ENCODE data around the gene SOX18. TPM values are rescaled to one million over a fixed set of nuclear protein-coding genes. Genes with fewer than 3 reads are reported as not detected.
A peak's percentile ranks its signal among the peaks of the same experiment; 100 is the strongest.

The SOX18 gene
- total RNA-seq, 1 donor from 2014 or later = 0.05 TPM

DNA sequence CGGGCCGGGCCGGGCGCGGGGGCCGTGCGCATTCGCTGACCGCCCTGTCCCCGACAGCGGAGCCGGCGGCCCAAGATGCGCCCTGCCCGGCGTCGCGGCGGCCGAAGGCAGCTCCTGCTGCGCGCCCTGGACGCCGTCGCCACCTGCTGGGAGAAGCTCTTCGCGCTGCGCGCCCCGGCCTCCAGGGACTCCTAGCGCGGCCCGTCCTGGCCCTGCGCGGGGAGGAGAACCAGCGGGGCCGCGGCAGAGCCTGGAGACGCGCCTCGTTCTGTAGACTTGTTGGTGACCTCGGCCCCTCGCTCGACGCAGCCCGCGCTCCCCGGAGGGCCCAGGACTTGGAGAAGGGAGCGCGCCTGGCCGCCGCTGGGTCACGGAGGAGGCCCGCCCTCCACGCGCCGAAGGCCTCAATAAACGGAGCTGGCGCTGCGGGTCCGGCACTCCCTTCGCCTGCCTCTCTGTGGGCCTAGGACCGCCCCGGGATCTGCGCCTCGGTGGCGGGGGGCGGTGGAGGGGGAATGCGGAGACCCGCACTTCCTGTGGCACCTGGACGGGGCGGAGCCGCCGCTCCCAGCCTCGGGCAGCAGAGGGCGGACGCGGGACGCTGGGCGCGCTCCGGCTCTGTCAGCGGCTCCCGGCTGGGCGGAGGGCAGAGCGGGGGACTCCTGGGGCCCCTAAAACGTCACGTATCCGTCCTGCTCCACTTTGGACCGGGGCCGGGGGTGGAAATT lies 10.7 kb downstream of the SOX18 start:
- DNase-seq (ENCODE audit: low read depth) = peak; percentile 23

DNA sequence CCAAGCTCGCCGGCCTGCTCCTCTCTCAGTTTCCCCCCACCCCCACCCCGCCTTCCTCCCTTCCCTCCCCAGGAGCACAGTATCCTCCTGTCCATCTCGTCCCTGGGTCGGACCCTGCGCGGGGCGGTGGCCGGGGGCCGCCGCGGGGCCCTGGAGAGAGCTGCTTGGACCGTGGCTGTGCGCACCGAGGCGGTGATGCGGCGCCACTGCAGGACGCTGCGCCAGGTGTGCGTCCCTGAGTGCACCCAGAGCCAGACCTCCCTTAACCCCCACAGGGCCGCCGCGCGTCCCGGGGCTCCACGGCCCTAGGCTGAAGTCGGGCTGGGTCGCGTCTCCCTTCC lies 11.2 kb downstream of the SOX18 start:
- no peak for DNase-seq (ENCODE audit: low read depth)

DNA sequence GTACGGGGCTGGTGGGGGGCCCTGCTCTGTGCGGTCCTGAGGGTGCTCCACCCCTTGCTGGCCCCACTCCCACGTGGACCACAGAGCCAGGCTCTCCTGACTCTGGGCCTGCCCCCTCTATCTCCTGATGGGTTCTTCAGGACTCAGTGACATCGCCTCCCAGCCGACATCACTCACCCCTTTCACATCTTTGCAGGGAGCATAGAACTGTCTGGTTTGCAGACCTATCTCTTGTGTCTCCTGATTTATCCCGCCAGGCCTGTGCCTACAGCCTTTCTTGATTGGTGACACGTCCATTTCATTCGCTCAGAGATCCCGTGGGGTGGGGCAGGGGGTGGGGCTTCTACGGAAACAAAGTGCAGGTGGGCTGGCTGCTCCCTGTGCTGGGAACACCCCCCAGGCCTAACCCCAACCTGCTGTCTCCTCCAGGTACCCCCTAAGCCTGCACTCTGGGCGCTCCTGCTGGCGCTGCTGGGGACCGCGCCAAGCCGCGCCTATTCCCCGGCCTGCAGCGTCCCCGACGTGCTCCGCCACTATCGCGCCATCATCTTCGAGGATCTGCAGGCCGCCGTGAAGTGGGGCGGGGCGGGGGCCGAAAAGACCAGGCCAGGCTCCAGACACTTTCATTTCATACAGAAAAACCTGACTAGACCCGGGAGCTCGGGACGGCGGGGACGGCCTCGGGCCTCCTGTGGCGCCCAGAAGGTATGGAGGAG lies 11.8 kb downstream of the SOX18 start:
- DNase-seq (ENCODE audit: low read depth) = no peak

DNA sequence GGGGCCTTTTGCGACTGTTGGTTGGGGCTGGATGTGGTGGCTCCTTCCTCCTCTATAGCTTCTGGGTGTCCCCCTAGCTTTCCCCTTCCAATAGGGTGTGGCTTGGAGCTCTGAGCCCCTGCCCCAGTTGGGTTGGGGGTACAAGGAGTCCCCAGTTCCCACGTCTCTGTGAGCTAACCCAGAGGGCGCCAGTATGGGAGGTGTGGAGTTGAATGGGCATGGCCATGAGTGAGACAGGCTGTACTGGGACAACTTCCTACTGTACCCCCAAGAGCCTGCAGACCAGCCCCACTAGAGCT lies 12.3 kb downstream of the SOX18 start:
- DNase-seq (ENCODE audit: low read depth) = no peak

DNA sequence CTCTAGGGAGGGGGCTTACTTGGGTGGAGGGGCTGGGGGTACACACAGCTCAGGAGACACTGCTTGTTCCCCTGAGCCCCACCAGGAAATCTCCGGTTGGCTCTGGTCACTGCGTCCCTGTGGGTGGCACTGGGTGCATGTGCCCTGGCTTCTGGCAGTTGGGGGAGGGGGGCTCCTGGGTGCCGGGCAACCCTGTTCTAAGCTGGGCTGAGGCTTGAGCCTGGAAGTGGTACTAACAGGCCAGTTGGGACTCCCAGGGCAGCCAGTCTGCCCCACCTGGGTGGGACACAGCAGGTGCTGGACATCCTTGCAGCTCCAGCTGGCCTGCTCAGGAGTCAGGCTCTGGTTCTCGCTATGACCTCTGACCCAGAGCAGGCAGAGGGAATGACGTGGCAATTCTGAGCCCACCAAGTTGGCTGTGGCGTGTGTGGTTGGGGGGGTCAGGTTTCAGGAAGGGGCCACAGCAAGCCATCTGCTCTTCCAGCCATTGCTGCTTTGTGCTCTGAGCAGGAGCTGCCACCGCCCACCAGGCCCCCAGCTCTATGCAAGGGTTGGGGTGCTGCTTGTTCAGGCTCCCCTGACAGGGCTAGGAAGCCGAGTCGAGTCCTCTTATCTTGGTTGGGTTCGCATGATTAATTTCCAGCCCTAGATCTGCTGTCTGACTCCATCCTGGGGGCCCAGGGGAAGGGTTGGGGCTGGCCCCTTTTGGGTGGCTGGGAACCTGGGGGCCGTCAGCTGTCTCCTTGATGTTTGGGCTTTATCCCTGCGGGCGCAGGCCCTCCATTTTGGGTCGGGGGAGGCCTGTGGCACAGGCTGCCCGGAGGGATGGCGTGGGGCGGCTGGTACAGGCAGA lies 12.9 kb downstream of the SOX18 start:
- no peak for DNase-seq (ENCODE audit: low read depth)

DNA sequence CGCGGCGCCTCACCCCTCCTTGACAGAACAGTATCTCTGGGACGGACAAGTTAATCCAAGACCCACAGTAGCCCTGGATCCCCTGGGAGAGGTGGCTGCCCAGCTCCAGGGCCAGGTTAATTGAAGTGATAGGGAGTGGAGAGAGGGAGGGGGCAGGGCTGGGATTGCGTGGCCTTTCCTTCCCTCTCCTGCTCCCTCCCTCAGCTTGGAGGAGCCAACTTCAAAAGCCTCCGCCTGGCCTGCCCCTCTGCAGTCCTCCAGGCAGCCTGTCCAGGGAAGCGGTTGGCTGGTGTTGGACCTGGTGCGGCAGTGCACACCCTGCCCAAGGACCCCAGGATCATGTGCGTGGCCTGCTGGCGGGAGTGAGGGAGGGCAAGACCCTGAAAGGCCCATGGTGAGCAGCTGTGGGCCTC lies 13.5 kb downstream of the SOX18 start, which contains the start of gene C20orf204:
Gene C20orf204, plus strand, starts transcription at position 250 of the 413 bp plus-strand sequence. Its CDS starts 142 bp downstream, at position 392.
- no peak for DNase-seq (ENCODE audit: low read depth)

DNA sequence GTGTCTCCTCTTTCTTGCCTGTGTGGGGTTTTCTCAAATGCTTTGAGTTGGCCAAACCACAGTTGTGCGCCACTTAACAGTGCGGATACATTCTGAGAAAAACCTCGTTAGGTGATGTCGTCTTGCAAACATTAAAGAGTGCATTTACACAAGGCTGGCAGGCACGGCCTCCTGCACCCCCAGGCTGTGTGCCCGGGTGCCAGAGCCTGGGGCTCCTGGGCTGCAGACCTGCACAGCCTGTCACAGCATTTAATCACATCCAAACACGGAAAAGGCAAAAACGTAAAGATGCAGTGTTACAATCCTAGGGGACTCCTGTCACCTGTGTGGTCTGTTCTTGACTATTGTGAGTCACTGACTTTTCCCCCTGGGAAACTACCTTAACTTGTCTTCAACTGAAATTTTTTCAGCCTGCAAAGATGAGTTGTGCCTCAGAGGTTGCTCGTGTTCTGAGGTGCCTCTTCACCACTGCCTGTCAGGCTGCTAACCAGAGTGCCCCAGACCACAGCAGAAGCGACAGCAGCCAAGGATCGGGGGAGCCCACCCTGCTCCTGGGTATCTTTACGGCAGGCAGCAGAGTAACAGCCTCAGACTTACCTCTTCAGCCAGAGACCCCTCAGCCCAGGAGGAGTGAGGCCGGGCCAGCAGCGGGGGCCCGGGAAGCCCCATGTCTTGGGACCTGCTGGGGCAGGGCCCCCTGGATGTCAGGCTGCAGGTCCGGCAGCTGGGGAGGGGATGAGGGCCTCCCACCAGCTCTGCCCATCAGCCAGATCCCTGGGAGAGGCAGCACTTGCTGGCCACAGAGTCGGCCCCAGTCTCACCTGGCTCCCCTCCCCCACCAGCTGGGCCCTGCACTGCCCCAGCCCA lies 14.1 kb downstream of the SOX18 start:
- no peak for DNase-seq (ENCODE audit: low read depth)

DNA sequence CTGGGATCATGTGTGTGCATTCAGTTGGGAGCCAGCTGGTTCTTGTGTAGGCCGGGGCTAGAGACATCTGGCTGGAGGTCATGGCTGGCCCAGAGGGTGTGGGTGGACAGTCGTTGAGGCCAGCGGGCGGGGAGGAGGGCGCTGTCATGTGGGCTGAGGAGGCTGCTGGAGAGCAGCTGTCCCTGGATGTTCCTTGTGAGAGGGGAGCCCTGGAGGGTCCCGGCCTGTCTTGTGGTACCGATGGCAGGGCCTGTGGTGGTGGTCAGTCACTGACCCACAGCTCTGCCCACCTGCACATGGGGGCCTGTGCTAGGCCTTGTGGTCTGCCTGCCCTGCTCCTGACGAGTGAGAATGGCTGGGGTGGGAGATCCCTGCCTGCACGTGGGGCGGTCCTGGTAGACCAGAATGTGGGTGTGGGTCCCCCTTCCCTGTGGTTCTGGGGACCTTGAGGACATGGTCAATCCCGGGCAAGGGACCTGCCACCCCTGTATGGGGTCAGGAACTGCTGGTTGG lies 15.4 kb downstream of the SOX18 start:
- no peak for DNase-seq (ENCODE audit: low read depth)

DNA sequence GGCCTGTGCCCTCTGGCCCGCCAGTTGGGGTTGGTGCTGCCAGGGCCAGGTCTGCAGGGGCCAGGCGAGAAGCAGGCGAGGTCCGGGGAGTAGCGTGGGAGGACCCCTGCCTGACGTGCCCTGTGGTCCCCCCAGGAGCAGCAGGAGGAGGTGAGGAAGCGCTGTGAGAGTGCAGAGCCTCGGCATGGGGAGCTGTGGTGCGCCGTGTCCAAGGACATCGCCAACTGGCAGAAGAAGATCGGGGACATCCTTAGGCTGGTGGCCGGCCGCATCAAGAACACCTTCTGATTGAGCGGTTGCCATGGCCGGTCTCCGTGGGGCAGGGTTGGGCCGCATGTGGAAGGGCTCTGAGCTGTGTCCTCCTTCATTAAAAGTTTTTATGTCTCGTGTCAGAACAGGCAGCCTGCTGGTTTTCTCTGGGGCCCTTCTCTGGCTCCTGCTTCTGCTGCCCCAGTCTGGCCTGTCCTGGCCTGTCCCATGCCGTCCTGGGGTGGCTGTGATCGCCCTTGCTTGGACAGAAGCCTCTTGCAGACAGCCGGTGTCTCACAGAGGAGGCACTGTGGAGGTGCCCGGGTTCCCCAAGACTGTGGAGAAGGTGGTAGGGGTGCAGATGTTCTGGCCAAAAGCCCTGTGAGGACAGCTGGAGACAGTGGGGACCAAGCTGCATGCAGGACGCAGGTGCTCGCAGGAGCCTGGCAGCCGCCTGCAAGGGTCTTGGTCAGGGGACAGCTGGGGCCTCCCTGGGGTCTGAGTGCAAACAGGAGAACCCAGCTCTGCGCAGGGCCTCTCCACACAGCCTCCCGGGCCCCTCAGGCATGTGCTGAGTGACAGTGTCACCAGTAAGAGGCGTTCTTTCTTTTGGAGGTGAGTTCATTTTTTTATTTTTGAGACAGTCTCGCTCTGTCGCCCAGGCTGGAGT lies 16.5 kb downstream of the SOX18 start:
- no peak for DNase-seq (ENCODE audit: low read depth)

DNA sequence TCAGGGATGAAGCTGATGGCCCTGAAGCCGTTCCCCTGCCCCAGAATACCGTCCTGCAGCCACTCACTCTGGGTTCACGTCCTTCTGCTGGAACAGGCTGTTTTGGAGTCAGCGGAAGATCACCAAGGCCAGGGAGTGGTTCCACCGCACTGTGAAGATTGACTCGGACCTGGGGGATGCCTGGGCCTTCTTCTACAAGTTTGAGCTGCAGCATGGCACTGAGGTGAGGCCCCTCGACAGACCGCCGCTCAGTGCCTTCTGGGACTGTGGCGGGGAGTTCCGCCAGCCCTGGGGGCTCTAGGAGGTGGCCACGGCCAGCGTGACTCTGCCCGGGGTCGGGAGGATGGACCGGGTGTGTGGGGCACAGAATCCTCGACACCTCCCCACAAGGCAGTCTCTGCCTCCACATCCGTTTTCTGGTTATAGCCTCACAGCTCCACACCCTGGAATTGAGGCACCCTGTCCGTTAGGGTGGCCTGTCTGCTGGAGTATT lies 17.6 kb downstream of the SOX18 start:
- DNase-seq (ENCODE audit: low read depth) = no peak

DNA sequence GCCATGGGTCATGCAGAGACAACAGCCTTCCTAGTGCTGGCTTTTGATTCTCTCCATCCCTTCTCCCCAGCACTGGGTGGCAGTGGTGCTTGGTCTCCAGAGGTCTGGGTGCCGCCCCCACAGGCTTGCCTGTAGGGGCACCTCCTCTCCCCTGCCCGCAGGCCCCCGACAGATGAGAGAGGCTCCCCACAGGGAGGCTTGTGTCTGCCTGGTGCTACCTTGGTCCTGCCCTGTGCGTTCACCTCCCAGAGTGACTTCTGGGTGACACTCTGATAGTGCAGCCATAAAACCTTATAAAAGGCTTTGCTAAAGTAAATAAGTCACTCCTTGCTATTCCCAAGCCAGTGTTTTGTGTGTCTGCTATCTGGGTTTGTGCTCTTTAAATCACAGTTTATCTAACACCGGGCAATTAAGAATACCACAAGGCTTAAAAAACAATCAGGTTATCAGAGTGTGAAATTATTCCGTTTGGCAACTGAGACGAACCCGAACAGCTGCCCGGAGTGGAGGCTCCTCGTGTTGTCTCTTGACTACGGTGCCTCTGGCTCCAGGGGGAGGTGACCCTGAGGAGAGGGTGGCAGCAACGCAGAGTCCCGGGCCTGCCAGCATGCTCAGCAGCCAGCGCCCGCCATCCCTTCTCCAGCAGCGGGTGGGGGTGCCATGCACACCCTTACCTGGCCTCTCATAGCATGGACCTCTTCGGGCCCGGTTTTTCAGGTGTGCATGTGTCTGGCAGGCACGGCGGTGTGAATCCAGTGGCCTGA lies 18.9 kb downstream of the SOX18 start:
- no peak for DNase-seq (ENCODE audit: low read depth)

DNA sequence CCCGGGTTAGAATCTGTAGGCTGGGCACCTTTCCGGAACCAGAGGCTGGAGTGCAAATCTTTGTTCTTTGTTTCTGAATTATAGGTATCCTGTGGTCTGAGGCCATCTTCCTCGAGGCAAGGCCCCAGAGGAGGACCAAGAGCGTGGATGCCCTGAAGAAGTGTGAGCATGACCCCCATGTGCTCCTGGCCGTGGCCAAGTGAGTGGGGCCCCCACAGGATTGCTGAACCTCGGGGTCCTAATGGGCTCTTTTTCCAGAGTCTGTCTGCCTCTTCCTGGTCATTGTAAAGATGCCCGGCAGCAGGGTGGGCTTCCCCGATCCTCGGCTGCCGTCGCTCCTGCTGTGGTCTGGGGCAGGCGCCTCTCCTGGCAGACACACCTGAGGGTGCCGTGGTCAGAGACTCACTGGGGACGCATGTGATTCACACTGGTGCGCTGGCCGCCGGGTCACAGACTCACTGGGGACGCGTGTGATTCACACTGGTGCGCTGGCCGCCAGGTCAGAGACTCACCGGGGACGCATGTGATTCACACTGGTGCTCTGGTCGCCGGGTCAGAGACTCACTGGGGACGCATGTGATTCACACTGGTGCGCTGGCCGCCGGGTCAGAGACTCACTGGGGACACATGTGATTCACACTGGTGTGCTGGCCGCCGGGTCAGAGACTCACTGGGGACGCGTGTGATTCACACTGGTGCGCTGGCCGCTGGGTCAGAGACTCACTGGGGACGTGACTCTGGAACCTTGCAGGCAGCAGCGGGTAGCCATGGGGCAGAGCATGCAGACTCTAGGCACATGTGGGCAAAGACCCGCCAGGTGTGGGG lies 19.9 kb downstream of the SOX18 start:
- no peak for DNase-seq (ENCODE audit: low read depth)

DNA sequence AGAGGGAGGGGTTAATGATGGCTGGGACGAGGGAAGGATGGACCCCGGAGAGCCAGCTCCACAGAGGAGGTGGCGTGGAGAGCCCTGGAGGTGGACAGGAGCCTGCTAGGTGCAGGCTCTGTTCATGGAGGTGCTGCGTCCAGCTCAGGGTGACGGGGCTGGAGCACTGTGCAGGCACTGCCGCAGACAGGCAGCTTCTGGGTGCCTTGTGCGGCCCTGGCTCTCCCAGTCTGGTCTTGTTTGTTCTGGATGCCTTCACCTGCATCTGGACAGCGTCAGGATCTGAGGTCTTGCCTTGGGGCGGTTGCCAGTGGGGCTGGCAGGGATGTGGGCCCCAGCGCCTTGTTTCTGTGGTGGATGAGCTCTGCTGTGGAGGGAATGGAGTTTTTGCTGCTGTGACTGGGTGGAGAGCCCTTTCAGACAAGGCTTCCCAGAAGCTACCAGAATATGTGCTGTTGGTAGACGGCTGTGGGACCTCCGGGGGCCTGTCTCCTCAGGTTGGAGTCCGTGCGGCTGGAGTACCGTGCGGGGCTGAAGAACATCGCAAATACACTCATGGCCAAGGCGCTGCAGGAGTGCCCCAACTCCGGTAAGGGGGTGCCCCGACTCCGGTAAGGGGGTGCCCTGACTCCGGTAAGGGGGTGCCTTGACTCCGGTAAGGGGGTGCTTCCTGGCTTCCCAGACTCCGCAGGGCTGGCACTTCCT lies 21.3 kb downstream of the SOX18 start:
- no peak for DNase-seq (ENCODE audit: low read depth)

DNA sequence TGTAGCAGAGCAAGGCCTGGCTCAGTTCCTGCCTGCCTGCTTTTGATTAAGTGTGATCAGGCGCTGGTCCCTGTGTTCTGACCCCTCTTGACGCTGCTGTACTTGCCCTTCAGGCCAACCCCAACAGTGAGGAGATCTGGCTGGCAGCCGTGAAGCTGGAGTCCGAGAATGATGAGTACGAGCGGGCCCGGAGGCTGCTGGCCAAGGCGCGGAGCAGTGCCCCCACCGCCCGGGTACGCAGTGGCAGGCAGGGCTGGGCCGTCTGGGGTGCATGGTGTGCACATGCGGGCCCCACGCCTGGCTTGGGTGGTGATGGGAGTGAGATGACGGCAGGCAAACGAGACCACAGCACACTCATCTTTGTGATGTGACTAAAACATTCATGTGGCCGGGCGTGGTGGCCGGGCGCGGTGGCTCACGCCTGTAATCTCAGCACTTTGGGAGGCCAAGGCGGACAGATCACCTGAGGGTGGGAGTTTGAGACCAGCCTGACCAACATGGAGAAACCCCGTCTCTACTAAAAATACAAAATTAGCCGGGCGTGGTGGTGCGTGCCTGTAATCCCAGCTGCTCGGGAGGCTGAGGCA lies 23.5 kb downstream of the SOX18 start:
- DNase-seq (ENCODE audit: low read depth) = no peak

DNA sequence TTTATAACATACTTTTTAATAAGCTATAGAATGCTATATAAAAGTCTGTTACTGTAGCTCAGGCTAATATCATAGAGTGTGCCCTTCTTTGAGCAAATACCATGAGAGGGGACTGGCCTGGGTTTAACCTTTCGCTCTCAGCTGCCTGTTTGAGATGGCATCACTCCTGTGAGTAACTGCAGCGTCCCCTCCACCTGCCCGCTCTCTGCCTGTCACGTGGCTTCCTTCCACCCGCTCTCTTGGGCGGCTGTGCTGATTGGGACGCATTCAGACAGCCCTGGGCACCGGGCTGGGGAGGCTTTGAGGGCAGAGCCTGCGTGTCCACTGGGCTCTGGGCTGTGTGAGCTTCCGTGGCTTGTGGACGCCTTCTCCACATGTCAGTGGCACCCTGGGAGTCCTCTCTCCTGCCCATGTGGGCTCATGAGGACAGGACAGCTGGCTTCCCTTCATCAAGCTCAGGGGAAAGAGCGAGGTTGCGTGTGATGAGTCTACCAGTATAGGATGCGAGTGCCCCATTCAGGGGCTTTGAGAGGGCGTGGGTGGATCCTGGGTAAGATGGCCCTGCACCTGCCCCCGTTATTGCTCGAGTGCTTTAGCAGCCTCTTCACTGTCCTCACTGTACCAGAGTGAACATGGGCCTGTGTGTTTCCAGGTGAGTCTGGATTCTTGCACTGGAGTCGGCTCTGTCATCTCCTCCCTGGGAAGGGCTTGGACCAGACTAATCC lies 24.2 kb downstream of the SOX18 start:
- no peak for DNase-seq (ENCODE audit: low read depth)

DNA sequence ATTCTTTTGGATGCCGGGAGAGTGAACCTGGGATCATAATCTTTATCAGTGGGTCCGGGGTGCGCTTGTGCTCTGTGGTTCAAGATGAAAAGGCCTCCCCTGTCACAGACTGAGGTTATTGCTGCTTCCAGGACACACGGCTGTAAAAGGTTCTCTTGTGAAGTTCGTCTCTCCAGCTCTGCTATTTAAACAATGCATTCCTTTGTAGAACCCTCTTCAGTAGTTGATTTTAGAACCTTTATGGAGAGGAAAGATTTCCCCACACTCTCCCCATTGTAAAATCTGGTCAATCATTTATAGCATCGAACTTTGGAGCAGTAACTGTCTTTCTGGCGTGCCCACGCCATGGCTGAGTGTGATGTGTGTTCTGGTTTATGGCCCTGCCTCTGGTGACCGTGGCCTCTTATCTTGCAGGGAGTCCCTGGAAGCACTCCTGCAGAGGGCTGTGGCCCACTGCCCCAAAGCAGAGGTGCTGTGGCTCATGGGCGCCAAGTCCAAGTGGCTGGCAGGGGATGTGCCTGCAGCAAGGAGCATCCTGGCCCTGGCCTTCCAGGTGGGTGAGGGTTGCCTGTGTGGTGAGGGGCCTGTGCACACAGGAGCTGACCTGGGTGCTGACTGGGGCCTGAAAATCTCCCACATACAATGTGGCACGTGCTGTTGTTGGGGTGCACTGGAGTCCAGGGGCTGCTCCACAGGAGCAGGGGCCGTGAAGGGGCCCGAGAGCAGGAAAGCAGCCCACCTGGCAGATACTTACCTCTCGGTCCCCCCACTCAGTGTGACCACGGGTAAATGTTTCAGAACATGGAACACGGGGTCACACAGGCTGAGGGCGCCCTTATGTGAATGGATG lies 25.1 kb downstream of the SOX18 start:
- DNase-seq (ENCODE audit: low read depth) = peak; percentile 6

All from renal cortical epithelial cell (primary cell).